Measurements from ENCODE around the gene MACROD2. TPM values are rescaled to one million over a fixed set of nuclear protein-coding genes. Genes with fewer than 3 reads are reported as not detected.

MACROD2 gene
- total RNA-seq, 1 experiment from 2014 or later = 3.1 TPM

- no peaks in the 10 kb centered on the region for H3K27me3 Mint-ChIP-seq (ENCODE audit: insufficient read depth, unreplicated experiment)
- no peaks in the 10 kb centered on the region for H3K36me3 Mint-ChIP-seq (ENCODE audit: insufficient read depth, unreplicated experiment)
- CTCF ChIA-PET = interaction anchor here (0.6 kb wide), 1 partner anchor 36 kb away, joined by 3 read pairs; no protein-coding TSS in a partner anchor
- no peak overlapping the region for H3K27ac Mint-ChIP-seq (ENCODE audit: low read depth, unreplicated experiment)
- H3K4me3 Mint-ChIP-seq (ENCODE audit: unreplicated experiment) = no peak overlapping the region
- POLR2A ChIA-PET = no interaction called here
- no peaks in the 10 kb centered on the region for H3K4me1 Mint-ChIP-seq (ENCODE audit: insufficient read depth, unreplicated experiment)
- no peak for TF ChIP-seq CTCF (IDR thresholded peaks at IDR 0.05; ENCODE audit: unreplicated experiment)
- no peaks in the 10 kb centered on the region for H3K9me3 Mint-ChIP-seq (ENCODE audit: unreplicated experiment)
- no TSS peak for BruUV-seq (replicated peaks)
- no peak for DNase-seq (ENCODE audit: unreplicated experiment)
- intact Hi-C loops (cut with micrococcal nuclease) = no loop called here
Measured at GRCh38 chr20:14751191-14751590, 755.9 kb downstream of the MACROD2 start.

GRCh38 chr20:14757728-14758127 lies 762.4 kb downstream of the MACROD2 start:
- intact Hi-C loops (cut with micrococcal nuclease) = no loop called here
- ChIA-PET POLR2A (interaction anchor here (0.7 kb wide), 1 partner anchor 566 kb away, joined by 3 read pairs; no protein-coding TSS in a partner anchor), CTCF (no interaction called here)
- Mint-ChIP-seq H3K27ac (ENCODE audit: low read depth, unreplicated experiment) (no peak overlapping the region), H3K9me3 (ENCODE audit: unreplicated experiment) (no peaks in the 10 kb centered on the region), H3K4me1 (ENCODE audit: insufficient read depth, unreplicated experiment) (no peaks in the 10 kb centered on the region), H3K36me3 (ENCODE audit: insufficient read depth, unreplicated experiment) (no peaks in the 10 kb centered on the region), H3K4me3 (ENCODE audit: unreplicated experiment) (no peak overlapping the region), H3K27me3 (ENCODE audit: insufficient read depth, unreplicated experiment) (no peaks in the 10 kb centered on the region)
- TF ChIP-seq CTCF (IDR thresholded peaks at IDR 0.05; ENCODE audit: unreplicated experiment) = no peak
- no peak for DNase-seq (ENCODE audit: unreplicated experiment)
- no TSS peak for BruUV-seq (replicated peaks)

- ChIA-PET CTCF (no interaction called here), POLR2A (no interaction called here)
- H3K27ac Mint-ChIP-seq (ENCODE audit: low read depth, unreplicated experiment) = no peak overlapping the region
- H3K4me3 Mint-ChIP-seq (ENCODE audit: unreplicated experiment) = no peak overlapping the region
- H3K9me3 Mint-ChIP-seq (ENCODE audit: unreplicated experiment) = no peaks in the 10 kb centered on the region
- no peaks in the 10 kb centered on the region for H3K4me1 Mint-ChIP-seq (ENCODE audit: insufficient read depth, unreplicated experiment)
- H3K27me3 Mint-ChIP-seq (ENCODE audit: insufficient read depth, unreplicated experiment) = no peaks in the 10 kb centered on the region
- no TSS peak for BruUV-seq (replicated peaks)
- TF ChIP-seq CTCF (IDR thresholded peaks at IDR 0.05; ENCODE audit: unreplicated experiment) = no peak
- intact Hi-C loops (cut with micrococcal nuclease) = no loop called here
- no peaks in the 10 kb centered on the region for H3K36me3 Mint-ChIP-seq (ENCODE audit: insufficient read depth, unreplicated experiment)
- DNase-seq (ENCODE audit: unreplicated experiment) = no peak
Measured at GRCh38 chr20:14758356-14758755, 763.0 kb downstream of the MACROD2 start.

- intact Hi-C loops (cut with micrococcal nuclease) = no loop called here
- H3K27me3 Mint-ChIP-seq (ENCODE audit: insufficient read depth, unreplicated experiment) = no peaks in the 10 kb centered on the region
- no TSS peak for BruUV-seq (replicated peaks)
Measured at GRCh38 chr20:14759979-14760378, 764.7 kb downstream of the MACROD2 start.

More at GRCh38 chr20:14759979-14760378, 764.7 kb downstream of the MACROD2 start:
- ChIA-PET POLR2A (no interaction called here), CTCF (no interaction called here)
- Mint-ChIP-seq H3K4me1 (ENCODE audit: insufficient read depth, unreplicated experiment) (no peaks in the 10 kb centered on the region), H3K4me3 (ENCODE audit: unreplicated experiment) (no peak overlapping the region), H3K36me3 (ENCODE audit: insufficient read depth, unreplicated experiment) (no peaks in the 10 kb centered on the region), H3K27ac (ENCODE audit: low read depth, unreplicated experiment) (no peak overlapping the region), H3K9me3 (ENCODE audit: unreplicated experiment) (no peaks in the 10 kb centered on the region)
- DNase-seq (ENCODE audit: unreplicated experiment) = no peak
- TF ChIP-seq CTCF (IDR thresholded peaks at IDR 0.05; ENCODE audit: unreplicated experiment) = no peak

Data from MCF 10A (cell line).